Upper lobe of right lung (tissue), 1 donor: ENCODE data around the gene VAPA. TPM values are rescaled to one million over a fixed set of nuclear protein-coding genes. Genes with fewer than 3 reads are reported as not detected.
A peak's percentile ranks its signal among the peaks of the same experiment; 100 is the strongest.

ENCODE experiments used
- ATAC-seq: fragments of 200-7000 bp; cut with Tn5 transposase; one replicate; pipeline ENCODE4 v1.9.1; 2020; ENCODE audit warnings: mild to moderate bottlenecking, moderate library complexity
- DNase-seq: peaks from one replicate; pipeline ENCODE4 v3.0.0-alpha.2; 2020
- H3K27ac ChIP-seq: fragments of 200-600 bp; one replicate; pipeline ENCODE4 v1.8.0; 2022
- H3K27me3 ChIP-seq: fragments of 200-600 bp; one replicate; pipeline ENCODE4 v1.8.0; 2022; ENCODE audit warnings: mild to moderate bottlenecking
- H3K36me3 ChIP-seq: fragments of 200-600 bp; one replicate; pipeline ENCODE4 v1.8.0; 2022
- H3K4me1 ChIP-seq: fragments of 200-600 bp; one replicate; pipeline ENCODE4 v1.8.0; 2022
- H3K4me3 ChIP-seq: fragments of 200-600 bp; one replicate; pipeline ENCODE4 v1.8.0; 2022; ENCODE audit warnings: mild to moderate bottlenecking
- H3K9me3 ChIP-seq: fragments of 200-600 bp; one replicate; pipeline ENCODE4 v1.8.0; 2022
- CTCF ChIP-seq: fragments of 200-600 bp; IDR thresholded peaks from one replicate; pipeline ENCODE4 v1.8.0; 2022; ENCODE audit warnings: antibody characterized with exemption
- intact Hi-C: fragments of 100-400 bp; cut with DNase I; formaldehyde crosslinking; loops from one replicate; pipeline ENCODE4 v1.11.0; 2022
- total RNA-seq: library from RNA; stranded (reverse); fragmentation: NEBNext Ultra II Directional; extraction: Animal tissue kit (Norgen Biotek cat#: 25700); gene quantifications from one replicate; pipeline ENCODE4 v1.2.1, GENCODE V29; 2021
- donor health status: DM: no; HTN: yes; CAD: no; lungs with severe emphysema.

VAPA gene
- total RNA-seq, 1 donor from 2014 or later, result 225 TPM

- intact Hi-C loops, result no loop called here
- no peak for DNase-seq
- Histone ChIP-seq H3K4me3 (no peak overlapping the region), H3K27ac (peak overlapping the region; percentile 1), H3K4me1 (peaks cover 8% of the 10 kb centered on the region), H3K27me3 (no peaks in the 10 kb centered on the region), H3K9me3 (no peaks in the 10 kb centered on the region), H3K36me3 (peaks cover 92% of the 10 kb centered on the region)
- TF ChIP-seq CTCF, result peak; percentile 54
- peak; percentile 78 for ATAC-seq
These were observed 37.4 kb downstream of the VAPA start for GRCh38 chr18:9951022-9951859.

GRCh38 chr18:9952633-9953416 is 39.0 kb downstream of the VAPA start:
- H3K4me3 ChIP-seq, result no peak overlapping the region
- DNase-seq (no peak), ATAC-seq (peak; percentile 64)
- peaks cover 81% of the 10 kb centered on the region for H3K36me3 ChIP-seq
- peaks cover 8% of the 10 kb centered on the region for H3K4me1 ChIP-seq
- H3K27ac ChIP-seq, result no peak overlapping the region
- H3K9me3 ChIP-seq, result no peaks in the 10 kb centered on the region
- intact Hi-C loops, result no loop called here
- no peaks in the 10 kb centered on the region for H3K27me3 ChIP-seq
- no peak for TF ChIP-seq CTCF

- no peak for ATAC-seq
- TF ChIP-seq CTCF, result no peak
- H3K4me3 ChIP-seq, result no peak overlapping the region
- DNase-seq, result no peak
- intact Hi-C loops, result no loop called here
- H3K4me1 ChIP-seq, result peaks cover 11% of the 10 kb centered on the region
- no peak overlapping the region for H3K27ac ChIP-seq
- no peaks in the 10 kb centered on the region for H3K9me3 ChIP-seq
- peaks cover 28% of the 10 kb centered on the region for H3K36me3 ChIP-seq
- no peaks in the 10 kb centered on the region for H3K27me3 ChIP-seq
These were observed 45.1 kb downstream of the VAPA start for GRCh38 chr18:9958861-9959399.

- ATAC-seq (no peak), DNase-seq (no peak)
- Histone ChIP-seq H3K27ac (no peak overlapping the region), H3K9me3 (no peaks in the 10 kb centered on the region), H3K4me1 (peaks cover 11% of the 10 kb centered on the region), H3K4me3 (no peak overlapping the region), H3K36me3 (peaks cover 22% of the 10 kb centered on the region), H3K27me3 (no peaks in the 10 kb centered on the region)
- TF ChIP-seq CTCF, result no peak
- intact Hi-C loops, result no loop called here
These were observed 45.7 kb downstream of the VAPA start for GRCh38 chr18:9959564-9959963.

GRCh38 chr18:9960258-9960904 is 46.6 kb downstream of the VAPA start:
- H3K36me3 ChIP-seq, result peaks cover 14% of the 10 kb centered on the region
- no peaks in the 10 kb centered on the region for H3K27me3 ChIP-seq
- no peak for ATAC-seq
- no peaks in the 10 kb centered on the region for H3K9me3 ChIP-seq
- H3K4me3 ChIP-seq, result no peak overlapping the region
- no peak overlapping the region for H3K27ac ChIP-seq
- peaks cover 11% of the 10 kb centered on the region for H3K4me1 ChIP-seq
- intact Hi-C loops, result no loop called here
- DNase-seq, result no peak
- no peak for TF ChIP-seq CTCF
